Endometrium (tissue), 2 donors: ENCODE measurements around the gene CDC42EP3.

Source experiments
- FAIRE-seq: peaks from 2 replicates; lab custom pipeline; 2012; peaks lifted over from hg19 to GRCh38; lab: Jason Lieb, UNC
- donor health status: control.
- donor health status: control.

The CDC42EP3 gene

GRCh38 chr2:37683921-37684780 is 12.7 kb upstream of the CDC42EP3 start:
- FAIRE-seq = no peak

GRCh38 chr2:37683241-37683640 is 11.8 kb upstream of the CDC42EP3 start:
- no peak for FAIRE-seq

GRCh38 chr2:37682473-37682872 is 11.0 kb upstream of the CDC42EP3 start:
- FAIRE-seq = no peak

- no peak for FAIRE-seq
Measured at GRCh38 chr2:37681587-37681986, 10.1 kb upstream of the CDC42EP3 start.

- no peak for FAIRE-seq
Measured at GRCh38 chr2:37679072-37679695, 7.7 kb upstream of the CDC42EP3 start.

- FAIRE-seq = no peak
Measured at GRCh38 chr2:37676274-37676673, 4.8 kb upstream of the CDC42EP3 start.

- FAIRE-seq = no peak
Measured at GRCh38 chr2:37674946-37675345, 3.5 kb upstream of the CDC42EP3 start.

- no peak for FAIRE-seq
Measured at GRCh38 chr2:37672870-37673184, 1.4 kb upstream of the CDC42EP3 start.

- FAIRE-seq = no peak
Measured at GRCh38 chr2:37672104-37672869, 845 bp upstream of the CDC42EP3 start.

GRCh38 chr2:37671816-37672103 is 318 bp upstream of the CDC42EP3 start:
- FAIRE-seq = no peak

- no peak for FAIRE-seq
Measured at GRCh38 chr2:37670378-37671008, 949 bp downstream of the CDC42EP3 start.

- no peak for FAIRE-seq
Measured at GRCh38 chr2:37669446-37669845, 2.0 kb downstream of the CDC42EP3 start.

- no peak for FAIRE-seq
Measured at GRCh38 chr2:37667704-37668103, 3.7 kb downstream of the CDC42EP3 start.

- FAIRE-seq = no peak
Measured at GRCh38 chr2:37666772-37667171, 4.7 kb downstream of the CDC42EP3 start.

- no peak for FAIRE-seq
Measured at GRCh38 chr2:37665604-37666362, 5.7 kb downstream of the CDC42EP3 start.

GRCh38 chr2:37665043-37665442 is 6.4 kb downstream of the CDC42EP3 start:
- FAIRE-seq = no peak

- no peak for FAIRE-seq
Measured at GRCh38 chr2:37664231-37664643, 7.2 kb downstream of the CDC42EP3 start.

GRCh38 chr2:37663390-37663789 is 8.1 kb downstream of the CDC42EP3 start:
- FAIRE-seq = no peak

GRCh38 chr2:37659723-37660122 is 11.7 kb downstream of the CDC42EP3 start:
- no peak for FAIRE-seq

- no peak for FAIRE-seq
Measured at GRCh38 chr2:37658682-37659081, 12.8 kb downstream of the CDC42EP3 start.

- no peak for FAIRE-seq
Measured at GRCh38 chr2:37657471-37657870, 14.0 kb downstream of the CDC42EP3 start.
